Measurements from ENCODE around the gene RBM24.

Gene RBM24

GRCh38 chr6:17289630-17290061 is 8.5 kb downstream of the RBM24 start:
- 93% methylated on average over 10 to 13 of the region's 13 CpGs for WGBS, 2 experiments (ENCODE audit: insufficient coverage in 2 of 2)
- no peak overlapping the region for H3K27ac ChIP-seq (ENCODE audit: low read depth, low read length, severe bottlenecking)
- H3K36me3 ChIP-seq (ENCODE audit: control insufficient read depth, insufficient read depth, low read length), result peaks cover 70% of the 10 kb centered on the region
- H3K9me3 ChIP-seq (ENCODE audit: control insufficient read depth, low read length), result no peaks in the 10 kb centered on the region
- H3K4me3 ChIP-seq (ENCODE audit: extremely low read depth, insufficient read depth, low read length, poor library complexity, severe bottlenecking), result no peak overlapping the region
- no peaks in the 10 kb centered on the region for H3K4me1 ChIP-seq (ENCODE audit: control insufficient read depth, insufficient read depth, low read length, poor library complexity, severe bottlenecking)

GRCh38 chr6:17291778-17292177 is 10.6 kb downstream of the RBM24 start:
- WGBS, 2 experiments (ENCODE audit: insufficient coverage in 2 of 2), result 90 to 95% methylated on average over 15 to 17 of the region's 17 CpGs
- H3K9me3 ChIP-seq (ENCODE audit: control insufficient read depth, low read length), result no peaks in the 10 kb centered on the region
- peaks cover 52% of the 10 kb centered on the region for H3K36me3 ChIP-seq (ENCODE audit: control insufficient read depth, insufficient read depth, low read length)
- no peak overlapping the region for H3K4me3 ChIP-seq (ENCODE audit: extremely low read depth, insufficient read depth, low read length, poor library complexity, severe bottlenecking)
- H3K4me1 ChIP-seq (ENCODE audit: control insufficient read depth, insufficient read depth, low read length, poor library complexity, severe bottlenecking), result no peaks in the 10 kb centered on the region
- no peak overlapping the region for H3K27ac ChIP-seq (ENCODE audit: low read depth, low read length, severe bottlenecking)

- 94 to 100% methylated on average over 1 to 3 of the region's 5 CpGs for WGBS, 2 experiments (ENCODE audit: insufficient coverage in 2 of 2)
Measured at GRCh38 chr6:17292600-17293133, 11.5 kb downstream of the RBM24 start.

GRCh38 chr6:17293395-17293794 is 12.2 kb downstream of the RBM24 start:
- H3K4me1 ChIP-seq (ENCODE audit: control insufficient read depth, insufficient read depth, low read length, poor library complexity, severe bottlenecking), result no peaks in the 10 kb centered on the region
- no peaks in the 10 kb centered on the region for H3K9me3 ChIP-seq (ENCODE audit: control insufficient read depth, low read length)
- WGBS, 2 experiments (ENCODE audit: insufficient coverage in 2 of 2), result no CpG with 5 or more reads among the region's 1 CpG
- H3K27ac ChIP-seq (ENCODE audit: low read depth, low read length, severe bottlenecking), result no peak overlapping the region
- H3K4me3 ChIP-seq (ENCODE audit: extremely low read depth, insufficient read depth, low read length, poor library complexity, severe bottlenecking), result no peak overlapping the region
- H3K36me3 ChIP-seq (ENCODE audit: control insufficient read depth, insufficient read depth, low read length), result peaks cover 36% of the 10 kb centered on the region

More at GRCh38 chr6:17292600-17293133, 11.5 kb downstream of the RBM24 start:
- H3K4me3 ChIP-seq (ENCODE audit: extremely low read depth, insufficient read depth, low read length, poor library complexity, severe bottlenecking), result no peak overlapping the region
- no peaks in the 10 kb centered on the region for H3K4me1 ChIP-seq (ENCODE audit: control insufficient read depth, insufficient read depth, low read length, poor library complexity, severe bottlenecking)
- H3K9me3 ChIP-seq (ENCODE audit: control insufficient read depth, low read length), result no peaks in the 10 kb centered on the region
- H3K27ac ChIP-seq (ENCODE audit: low read depth, low read length, severe bottlenecking), result no peak overlapping the region
- peaks cover 43% of the 10 kb centered on the region for H3K36me3 ChIP-seq (ENCODE audit: control insufficient read depth, insufficient read depth, low read length)

GRCh38 chr6:17297271-17298080 is 16.3 kb downstream of the RBM24 start:
- Histone ChIP-seq H3K4me1 (ENCODE audit: control insufficient read depth, insufficient read depth, low read length, poor library complexity, severe bottlenecking) (no peaks in the 10 kb centered on the region), H3K27ac (ENCODE audit: low read depth, low read length, severe bottlenecking) (no peak overlapping the region), H3K4me3 (ENCODE audit: extremely low read depth, insufficient read depth, low read length, poor library complexity, severe bottlenecking) (no peak overlapping the region), H3K9me3 (ENCODE audit: control insufficient read depth, low read length) (no peaks in the 10 kb centered on the region), H3K36me3 (ENCODE audit: control insufficient read depth, insufficient read depth, low read length) (peaks cover 7% of the 10 kb centered on the region)
- no CpG with 5 or more reads among the region's 3 CpGs for WGBS, 2 experiments (ENCODE audit: insufficient coverage in 2 of 2)

GRCh38 chr6:17298257-17298656 is 17.1 kb downstream of the RBM24 start:
- no peak overlapping the region for H3K27ac ChIP-seq (ENCODE audit: low read depth, low read length, severe bottlenecking)
- H3K9me3 ChIP-seq (ENCODE audit: control insufficient read depth, low read length), result no peaks in the 10 kb centered on the region
- no peaks in the 10 kb centered on the region for H3K4me1 ChIP-seq (ENCODE audit: control insufficient read depth, insufficient read depth, low read length, poor library complexity, severe bottlenecking)
- H3K4me3 ChIP-seq (ENCODE audit: extremely low read depth, insufficient read depth, low read length, poor library complexity, severe bottlenecking), result no peak overlapping the region
- H3K36me3 ChIP-seq (ENCODE audit: control insufficient read depth, insufficient read depth, low read length), result peaks cover 3% of the 10 kb centered on the region
- 100% methylated on average over 1 of the region's 1 CpG for WGBS, 2 experiments (ENCODE audit: insufficient coverage in 2 of 2)

- no peak overlapping the region for H3K4me3 ChIP-seq (ENCODE audit: extremely low read depth, insufficient read depth, low read length, poor library complexity, severe bottlenecking)
- no peaks in the 10 kb centered on the region for H3K9me3 ChIP-seq (ENCODE audit: control insufficient read depth, low read length)
- WGBS, 2 experiments (ENCODE audit: insufficient coverage in 2 of 2), result no CpG with 5 or more reads among the region's 2 CpGs
- H3K36me3 ChIP-seq (ENCODE audit: control insufficient read depth, insufficient read depth, low read length), result no peaks in the 10 kb centered on the region
- H3K27ac ChIP-seq (ENCODE audit: low read depth, low read length, severe bottlenecking), result no peak overlapping the region
- no peaks in the 10 kb centered on the region for H3K4me1 ChIP-seq (ENCODE audit: control insufficient read depth, insufficient read depth, low read length, poor library complexity, severe bottlenecking)
Measured at GRCh38 chr6:17299222-17299621, 18.1 kb downstream of the RBM24 start.

GRCh38 chr6:17299750-17300149 is 18.6 kb downstream of the RBM24 start:
- Histone ChIP-seq H3K4me1 (ENCODE audit: control insufficient read depth, insufficient read depth, low read length, poor library complexity, severe bottlenecking) (no peaks in the 10 kb centered on the region), H3K27ac (ENCODE audit: low read depth, low read length, severe bottlenecking) (no peak overlapping the region), H3K9me3 (ENCODE audit: control insufficient read depth, low read length) (no peaks in the 10 kb centered on the region), H3K4me3 (ENCODE audit: extremely low read depth, insufficient read depth, low read length, poor library complexity, severe bottlenecking) (no peak overlapping the region), H3K36me3 (ENCODE audit: control insufficient read depth, insufficient read depth, low read length) (no peaks in the 10 kb centered on the region)
- 83% methylated on average over 1 of the region's 1 CpG; no CpG with 5 or more reads in 1 of the 2 experiments for WGBS, 2 experiments (ENCODE audit: insufficient coverage in 2 of 2)

GRCh38 chr6:17300637-17301036 is 19.5 kb downstream of the RBM24 start:
- H3K9me3 ChIP-seq (ENCODE audit: control insufficient read depth, low read length), result no peaks in the 10 kb centered on the region
- WGBS, 2 experiments (ENCODE audit: insufficient coverage in 2 of 2), result 93 to 96% methylated on average over 3 of the region's 5 CpGs
- peaks cover 9% of the 10 kb centered on the region for H3K4me1 ChIP-seq (ENCODE audit: control insufficient read depth, insufficient read depth, low read length, poor library complexity, severe bottlenecking)
- no peak overlapping the region for H3K4me3 ChIP-seq (ENCODE audit: extremely low read depth, insufficient read depth, low read length, poor library complexity, severe bottlenecking)
- H3K27ac ChIP-seq (ENCODE audit: low read depth, low read length, severe bottlenecking), result no peak overlapping the region
- no peaks in the 10 kb centered on the region for H3K36me3 ChIP-seq (ENCODE audit: control insufficient read depth, insufficient read depth, low read length)

GRCh38 chr6:17303444-17303843 is 22.3 kb downstream of the RBM24 start:
- Histone ChIP-seq H3K9me3 (ENCODE audit: control insufficient read depth, low read length) (no peaks in the 10 kb centered on the region), H3K4me1 (ENCODE audit: control insufficient read depth, insufficient read depth, low read length, poor library complexity, severe bottlenecking) (peaks cover 11% of the 10 kb centered on the region), H3K4me3 (ENCODE audit: extremely low read depth, insufficient read depth, low read length, poor library complexity, severe bottlenecking) (no peak overlapping the region), H3K27ac (ENCODE audit: low read depth, low read length, severe bottlenecking) (no peak overlapping the region), H3K36me3 (ENCODE audit: control insufficient read depth, insufficient read depth, low read length) (no peaks in the 10 kb centered on the region)
- WGBS, 2 experiments (ENCODE audit: insufficient coverage in 2 of 2), result 90 to 100% methylated on average over 2 of the region's 2 CpGs

All from mesodermal cell (in vitro differentiated cells).